Heart left ventricle (tissue), 13 donors: ENCODE measurements around the gene SIL1.

Experiments used
- CTCF ChIP-seq, 12 donors: fragments of 200-600 bp; sonication (generic) in 4 of 12; IDR thresholded peaks; one replicate each; pipeline versions ENCODE4 v1.5.0 to v1.8.0; 2018 to 2022; ENCODE audit warnings: antibody characterized with exemption in 12 of 12, mild to moderate bottlenecking in 5 of 12
- POLR2A ChIP-seq, 2 donors: fragments of 450-650 bp; IDR thresholded peaks; one replicate each; pipeline ENCODE4 v1.6.1; 2017; ENCODE audit warnings: antibody characterized with exemption in 2 of 2, mild to moderate bottlenecking in 2 of 2, moderate library complexity in 2 of 2
- donor health status: ischemic (EF 13 %, LVEDD 7.1; RV severe dilation, severe dysfunction).
- donor health status: DM: no; HTN: yes; CAD: no.
- donor health status: DM: no; HTN: no; CAD: no.
- donor health status: ischemic (EF 25% LVEDD 6.9; RV normal size, moderate dysfunction).
- donor health status: ischemic (EF 25% LVEDD 5.7; RV mildly dilated, moderate dysfunction).
- donor health status: ischemic (EF 35%, LVEDD 5.7; RV mildly dilated, moderate dysfunction).
- donor health status: nonischemic (EF 11% LVEDD 7.7; RV severe dilation, severe dysfunction).
- donor health status: DM: yes; HTN: yes; CAD: no.
- donor health status: PGD.
- donor health status: ischemic (EF 29% LVEDD 5.4; RV normal size, mild dysfunction).
- donor health status: nonischemic (EF 23%, LVEDD 6.1; RV moderate dilation, normal function).

- no peak for TF ChIP-seq CTCF (IDR thresholded peaks at IDR 0.05)
- no peak for TF ChIP-seq POLR2A (IDR thresholded peaks at IDR 0.05)
These were observed 129.5 kb downstream of the SIL1 start for GRCh38 chr5:139068494-139069151.
